ENCODE measurements around the gene SEC22A.
A peak's percentile ranks its signal among the peaks of the same experiment; 100 is the strongest.

SEC22A gene
- 13.1 to 15.6 (median 13.7) reads per million in 4 experiments for total RNA-seq

- peak; percentile 93 for DNase-seq
Observed at GRCh38 chr3:123201557-123202427, at the start of gene SEC22A. Gene SEC22A, plus strand, starts transcription at chr3:123201943. Its CDS starts 7,275 bp downstream, at chr3:123209218.

- no peak for DNase-seq
Observed at GRCh38 chr3:123152687-123153086, 49.1 kb upstream of the SEC22A start.

- DNase-seq = no peak
Observed at GRCh38 chr3:123153125-123154019, 48.4 kb upstream of the SEC22A start.

- no peak for DNase-seq
Observed at GRCh38 chr3:123154020-123154985, 47.4 kb upstream of the SEC22A start.

- no peak for DNase-seq
Observed at GRCh38 chr3:123155471-123156011, 46.2 kb upstream of the SEC22A start.

- DNase-seq = no peak
Observed at GRCh38 chr3:123156276-123156995, 45.3 kb upstream of the SEC22A start.

GRCh38 chr3:123157209-123157597, 44.5 kb upstream of the SEC22A start:
- no peak for DNase-seq

- no peak for DNase-seq
Observed at GRCh38 chr3:123157598-123158287, 44.0 kb upstream of the SEC22A start.

- DNase-seq = no peak
Observed at GRCh38 chr3:123158330-123158729, 43.4 kb upstream of the SEC22A start.

- DNase-seq = no peak
Observed at GRCh38 chr3:123158899-123159390, 42.8 kb upstream of the SEC22A start.

GRCh38 chr3:123159926-123160635, 41.7 kb upstream of the SEC22A start:
- no peak for DNase-seq

- DNase-seq = no peak
Observed at GRCh38 chr3:123161167-123161566, 40.6 kb upstream of the SEC22A start.

GRCh38 chr3:123163141-123163540, 38.6 kb upstream of the SEC22A start:
- no peak for DNase-seq

GRCh38 chr3:123165163-123165562, 36.6 kb upstream of the SEC22A start:
- no peak for DNase-seq

- no peak for DNase-seq
Observed at GRCh38 chr3:123167686-123168085, 34.1 kb upstream of the SEC22A start.

GRCh38 chr3:123168122-123168521, 33.6 kb upstream of the SEC22A start:
- no peak for DNase-seq

- no peak for DNase-seq
Observed at GRCh38 chr3:123168605-123169004, 33.1 kb upstream of the SEC22A start.

- no peak for DNase-seq
Observed at GRCh38 chr3:123169492-123169929, 32.2 kb upstream of the SEC22A start.

GRCh38 chr3:123169930-123170329, 31.8 kb upstream of the SEC22A start:
- no peak for DNase-seq

GRCh38 chr3:123180791-123181190, 21.0 kb upstream of the SEC22A start:
- DNase-seq = no peak

Measured in effector CD8-positive, alpha-beta T cell (primary cell).